ENCODE results near the gene DACT2.

DACT2 gene

DNA sequence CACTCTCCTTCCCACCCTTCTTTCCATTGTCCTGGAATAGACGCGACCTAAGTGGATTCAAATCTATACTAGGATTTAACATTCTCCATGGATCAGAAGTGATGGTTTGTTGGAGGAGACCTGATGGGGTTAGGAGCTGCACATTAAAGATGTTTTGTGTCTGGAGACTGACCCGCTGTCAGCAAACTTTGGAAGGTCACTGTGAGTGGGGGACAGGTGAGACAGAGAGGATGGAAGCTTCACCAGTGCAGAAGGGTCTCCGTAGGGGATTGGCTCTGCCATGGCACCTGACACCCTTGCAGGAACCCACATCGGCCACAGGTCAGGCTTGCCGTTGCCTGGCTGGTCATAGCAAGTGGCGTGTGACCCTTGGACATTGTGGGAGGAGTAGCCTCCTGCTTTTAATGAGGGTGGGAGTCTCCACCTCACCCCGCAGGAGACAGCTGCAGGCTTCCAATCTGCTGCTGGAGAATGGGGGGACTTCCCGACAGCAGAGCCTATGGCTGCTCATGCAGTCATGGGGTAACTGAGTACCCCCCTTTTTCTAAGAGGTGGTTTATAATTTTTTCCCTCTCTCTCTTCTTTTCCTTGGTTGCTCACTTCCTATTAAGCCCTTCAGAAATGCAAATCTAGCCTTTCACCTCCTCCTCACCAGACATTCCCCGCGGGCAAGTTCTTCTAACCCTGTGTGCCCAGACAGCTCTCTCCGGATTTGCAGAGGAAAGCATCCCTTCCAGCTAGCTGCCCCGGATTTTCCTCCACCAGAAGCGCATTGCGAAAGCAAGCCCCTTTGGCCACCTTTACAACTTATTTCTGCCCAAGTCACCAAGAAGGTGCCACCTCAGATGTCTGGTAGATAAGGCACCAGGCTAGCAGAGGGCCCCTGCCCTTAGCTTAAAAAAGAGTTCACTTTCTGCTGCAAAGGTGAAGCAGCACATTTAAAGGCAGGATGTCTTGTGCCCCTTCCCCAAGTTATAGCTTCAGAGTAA lies 53.5 kb downstream of the DACT2 start:
- DNase-seq (ENCODE audit: low read depth), result no peak

DNA sequence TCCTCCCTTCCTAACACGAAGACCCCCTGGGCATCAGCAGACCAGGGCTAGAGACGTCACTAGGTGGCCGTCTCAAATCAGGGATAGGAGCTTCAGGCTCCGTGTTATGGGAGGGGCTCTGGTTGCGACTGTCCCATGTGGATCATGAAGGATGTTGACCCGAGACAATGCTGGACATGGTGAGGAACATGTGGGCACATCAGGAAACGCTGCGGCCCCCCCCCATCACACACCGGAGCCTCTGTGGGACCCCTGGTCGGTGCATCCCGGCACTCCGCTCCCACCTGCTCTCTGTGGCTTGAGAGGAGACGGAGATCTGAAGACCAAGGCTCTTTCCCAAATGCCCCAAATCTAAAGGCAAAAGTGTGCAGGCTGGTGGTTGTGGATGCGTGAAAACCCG lies 54.2 kb downstream of the DACT2 start:
- no peak for DNase-seq (ENCODE audit: low read depth)

DNA sequence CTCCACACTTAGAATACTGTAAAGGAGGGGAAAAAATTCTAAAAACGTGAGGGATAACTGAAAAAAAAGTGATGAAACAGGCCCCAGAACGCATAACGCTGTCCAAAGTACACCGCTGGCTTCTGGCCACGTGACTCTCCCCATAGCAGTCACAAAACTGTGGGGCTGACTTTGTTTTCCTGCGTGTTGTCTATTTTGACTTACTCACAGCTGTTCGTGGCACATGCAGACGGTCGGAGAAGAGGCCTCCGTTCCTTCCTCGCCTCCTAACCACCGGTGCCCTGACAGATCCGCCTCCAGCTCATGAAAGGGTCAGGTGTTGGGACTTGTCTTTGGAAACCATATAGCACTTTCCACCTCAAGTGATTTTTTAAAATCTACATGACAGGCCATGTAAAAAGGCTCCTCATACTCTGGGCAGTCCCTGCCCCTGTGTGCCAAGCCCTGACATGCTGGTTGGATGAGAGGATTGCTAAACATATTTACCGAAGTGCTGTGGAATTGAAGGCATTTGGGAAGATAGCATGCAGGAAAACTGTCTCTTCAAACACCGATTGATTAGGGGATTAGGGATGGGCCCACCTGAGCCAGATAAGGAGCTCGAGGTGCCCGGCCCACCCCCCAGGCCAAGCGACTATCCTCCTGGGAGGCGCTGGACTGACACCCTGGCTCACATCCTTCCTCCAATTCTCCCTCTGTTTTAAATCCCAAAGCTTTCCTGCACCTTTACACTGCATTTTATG lies 54.8 kb downstream of the DACT2 start:
- DNase-seq (ENCODE audit: low read depth), result no peak

DNA sequence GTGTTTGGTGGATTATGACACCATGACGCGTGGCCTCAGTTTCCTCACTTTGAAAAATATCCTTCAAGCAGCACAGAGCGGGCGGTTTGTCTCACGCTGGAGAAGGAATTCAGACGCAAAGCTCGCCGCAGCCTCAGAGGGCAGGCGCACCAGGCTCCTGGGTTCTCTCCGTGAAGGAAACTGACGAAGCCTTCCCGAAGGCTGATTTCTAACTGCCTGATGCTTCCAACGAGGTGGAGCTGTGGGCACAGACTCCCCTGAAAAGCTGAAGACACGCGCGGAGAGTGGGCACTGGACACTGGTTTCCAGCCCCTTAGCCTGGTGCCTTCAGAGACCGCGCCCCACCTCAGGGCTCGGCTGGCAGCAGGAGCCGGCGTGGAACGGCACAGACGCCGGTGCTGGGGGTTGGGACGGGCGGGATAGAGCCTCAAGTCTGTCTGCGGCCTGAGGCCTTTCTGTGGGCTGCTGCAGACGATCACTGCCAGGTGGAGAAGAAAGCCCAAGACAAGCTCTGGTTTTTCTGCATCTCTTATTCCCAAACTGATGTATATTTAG lies 56.1 kb downstream of the DACT2 start:
- no peak for DNase-seq (ENCODE audit: low read depth)

DNA sequence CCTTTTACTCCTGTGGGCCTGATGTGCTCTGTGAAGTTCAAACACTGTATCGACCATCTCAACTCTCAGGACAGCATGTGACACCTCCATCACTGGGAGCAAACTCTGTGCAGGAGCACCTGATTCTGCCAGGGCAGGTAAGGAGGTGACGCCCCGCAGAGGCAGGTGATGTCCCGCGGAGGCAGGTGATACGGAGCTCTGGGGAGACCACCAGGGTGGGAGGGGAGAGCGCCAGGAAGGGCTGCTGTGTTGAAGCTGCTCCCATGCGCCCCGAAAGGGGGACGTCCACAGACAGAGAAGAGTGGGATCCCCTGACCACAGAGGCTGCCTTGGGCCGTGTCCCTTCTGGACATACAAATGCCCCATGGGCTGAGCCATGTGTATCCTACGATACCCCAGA lies 58.3 kb downstream of the DACT2 start:
- DNase-seq (ENCODE audit: low read depth), result no peak

DNA sequence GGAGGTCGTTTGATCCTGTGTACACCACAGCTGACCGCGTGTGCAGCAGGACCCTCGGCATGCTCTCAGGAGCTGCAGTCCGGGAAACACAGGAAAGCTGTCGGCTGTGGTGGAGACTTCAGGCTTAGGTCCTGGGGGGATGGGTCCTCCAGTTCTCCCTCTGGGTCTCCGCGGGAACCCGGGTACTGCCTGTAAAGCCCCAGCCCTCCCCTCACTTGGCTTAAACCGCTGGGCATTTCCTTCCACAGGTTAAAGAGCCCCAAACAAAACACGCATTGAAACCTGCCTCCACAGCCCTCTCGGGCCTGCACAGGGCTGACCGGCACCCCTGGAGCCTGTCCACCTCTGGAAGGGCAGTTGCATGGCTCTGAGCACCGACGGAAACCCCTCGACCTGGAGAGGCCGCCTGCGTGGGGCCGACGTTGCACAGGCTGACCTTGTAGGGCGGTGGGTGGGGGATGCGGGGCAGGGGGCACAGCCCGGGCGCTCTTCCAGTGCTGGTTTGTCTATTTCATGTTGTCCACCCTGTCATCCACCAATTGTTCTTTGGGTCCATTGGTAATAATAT lies 59.1 kb downstream of the DACT2 start:
- DNase-seq (ENCODE audit: low read depth), result no peak

DNA sequence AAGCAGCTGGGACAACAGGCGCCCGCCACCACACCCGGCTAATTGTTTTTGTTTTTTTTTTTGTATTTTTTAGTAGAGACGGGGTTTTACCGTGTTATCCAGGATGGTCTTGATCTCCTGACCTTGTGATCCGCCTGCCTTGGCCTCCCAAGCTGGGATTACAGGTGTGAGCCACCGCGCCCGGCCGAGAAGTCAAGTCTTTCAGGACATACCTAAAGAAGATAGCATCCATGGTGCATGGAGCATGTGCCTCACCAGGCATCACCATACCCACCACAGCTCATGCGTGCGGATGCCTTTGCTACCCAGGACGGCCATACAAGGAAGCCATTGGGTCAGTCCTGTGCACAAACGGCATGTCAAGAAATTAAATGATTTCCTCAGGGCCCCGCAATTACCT lies 60.8 kb downstream of the DACT2 start:
- DNase-seq (ENCODE audit: low read depth), result no peak

DNA sequence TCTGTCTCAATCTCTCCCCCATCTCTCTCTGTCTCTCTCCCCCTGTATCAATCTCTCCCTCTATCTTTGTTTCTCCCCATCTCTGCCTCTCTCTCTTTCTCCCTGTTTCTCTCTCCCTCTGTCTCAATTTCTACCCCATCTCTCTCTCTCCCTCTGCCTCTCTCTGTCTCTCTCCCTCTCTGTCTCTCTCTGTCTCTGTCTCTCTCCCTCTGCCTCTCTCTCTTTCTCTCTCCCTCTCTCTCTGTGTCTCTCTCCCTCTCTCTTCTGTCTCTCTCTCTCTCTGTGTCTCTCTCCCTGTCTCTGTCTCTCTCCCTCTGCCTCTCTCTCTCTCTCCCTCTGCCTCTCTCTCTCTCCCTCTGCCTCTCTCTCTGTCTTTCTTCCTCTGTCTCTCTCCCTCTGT lies 62.6 kb downstream of the DACT2 start:
- DNase-seq (ENCODE audit: low read depth), result no peak
